GM19193 (cell line): ENCODE measurements around the gene PRLR.

Source experiments
- POLR2A ChIP-seq: IDR thresholded peaks from 4 replicates; pipeline ENCODE4 v1.6.1; 2011; ENCODE audit not compliant: insufficient read depth, insufficient read length; ENCODE audit errors: extremely low read depth

The PRLR gene

DNA sequence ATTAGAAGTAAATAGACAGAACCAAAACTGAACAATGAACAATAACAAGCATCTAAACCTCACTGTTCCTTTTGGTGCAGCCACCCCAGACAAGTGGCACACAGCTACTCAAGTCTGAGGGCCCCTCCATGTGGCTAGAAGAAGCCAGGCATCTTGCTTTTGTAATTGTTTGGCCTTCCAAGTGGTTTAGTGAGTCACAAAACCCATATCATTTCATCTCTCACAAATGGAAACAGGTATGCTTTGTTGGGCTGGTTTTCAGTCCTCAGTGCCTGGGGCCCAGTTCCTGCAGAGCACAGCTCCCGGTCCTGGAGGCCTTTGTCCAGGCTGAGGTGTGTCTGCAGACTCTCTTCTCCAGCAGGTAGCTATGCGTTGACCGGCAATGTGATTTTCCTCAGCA, 16.7 kb downstream of the PRLR start:
- TF ChIP-seq POLR2A = no peak

DNA sequence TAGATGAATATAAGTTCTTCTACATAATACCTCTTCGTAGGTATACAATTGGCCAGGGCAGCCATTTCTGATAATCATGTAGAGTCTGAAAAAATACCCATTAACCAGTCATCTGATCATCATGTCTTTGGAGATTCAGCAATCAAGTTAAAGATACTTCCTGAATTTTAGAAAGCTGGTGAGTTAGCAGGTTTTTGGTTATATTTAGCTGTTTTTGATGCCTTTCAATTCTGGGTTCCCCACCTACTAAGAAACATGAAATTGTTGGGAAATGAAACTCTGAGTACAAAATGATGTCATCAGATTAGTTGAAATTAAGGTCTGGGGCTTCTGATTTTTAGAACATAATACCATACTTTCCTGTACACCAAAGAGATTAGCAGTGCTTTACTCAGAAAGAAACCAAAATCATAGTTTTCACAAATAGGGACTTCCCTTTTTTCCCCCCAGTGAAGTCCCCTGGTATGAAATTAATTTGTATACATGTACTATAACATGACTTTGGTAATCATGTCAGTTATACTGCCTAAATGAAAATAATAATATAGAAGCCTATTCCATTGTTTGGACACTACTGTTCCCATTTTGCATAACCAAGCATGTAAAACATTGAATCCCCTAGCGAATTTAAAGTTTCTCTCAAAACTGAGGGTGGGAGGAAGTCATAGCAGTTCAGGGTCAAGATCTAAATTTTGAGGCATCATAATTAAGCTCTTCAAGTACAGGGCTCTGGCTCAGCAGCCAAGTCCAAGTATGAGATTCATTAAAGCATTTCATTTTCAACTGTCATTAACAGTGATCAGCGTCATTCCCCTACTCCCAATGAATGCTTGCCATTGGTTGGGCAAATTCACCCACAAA, 17.9 kb downstream of the PRLR start:
- no peak for TF ChIP-seq POLR2A

- no peak for TF ChIP-seq POLR2A
Measured at GRCh38 chr5:35209862-35210261, 20.4 kb downstream of the PRLR start.

- TF ChIP-seq POLR2A = no peak
Measured at GRCh38 chr5:35205606-35206005, 24.7 kb downstream of the PRLR start.

DNA sequence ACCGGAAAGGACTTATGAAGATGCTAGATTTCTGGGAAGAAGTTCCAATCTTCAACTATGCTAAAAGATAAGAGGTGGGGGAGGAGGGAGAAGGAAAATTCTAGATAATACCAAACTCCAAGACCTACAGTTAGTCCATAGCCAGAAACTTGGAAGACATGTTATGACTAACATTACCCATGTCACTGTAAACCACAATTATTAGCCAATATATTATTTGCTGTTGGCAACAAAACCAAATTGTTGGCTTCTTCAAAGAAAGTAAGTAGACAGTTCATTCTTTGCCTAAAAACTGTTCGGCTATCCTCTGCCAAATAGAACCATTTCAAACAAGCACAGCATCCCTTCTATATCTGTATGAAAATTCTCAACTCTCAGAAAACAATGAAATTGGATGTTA, 25.1 kb downstream of the PRLR start:
- TF ChIP-seq POLR2A = no peak

- no peak for TF ChIP-seq POLR2A
Measured at GRCh38 chr5:35203403-35203802, 26.9 kb downstream of the PRLR start.

DNA sequence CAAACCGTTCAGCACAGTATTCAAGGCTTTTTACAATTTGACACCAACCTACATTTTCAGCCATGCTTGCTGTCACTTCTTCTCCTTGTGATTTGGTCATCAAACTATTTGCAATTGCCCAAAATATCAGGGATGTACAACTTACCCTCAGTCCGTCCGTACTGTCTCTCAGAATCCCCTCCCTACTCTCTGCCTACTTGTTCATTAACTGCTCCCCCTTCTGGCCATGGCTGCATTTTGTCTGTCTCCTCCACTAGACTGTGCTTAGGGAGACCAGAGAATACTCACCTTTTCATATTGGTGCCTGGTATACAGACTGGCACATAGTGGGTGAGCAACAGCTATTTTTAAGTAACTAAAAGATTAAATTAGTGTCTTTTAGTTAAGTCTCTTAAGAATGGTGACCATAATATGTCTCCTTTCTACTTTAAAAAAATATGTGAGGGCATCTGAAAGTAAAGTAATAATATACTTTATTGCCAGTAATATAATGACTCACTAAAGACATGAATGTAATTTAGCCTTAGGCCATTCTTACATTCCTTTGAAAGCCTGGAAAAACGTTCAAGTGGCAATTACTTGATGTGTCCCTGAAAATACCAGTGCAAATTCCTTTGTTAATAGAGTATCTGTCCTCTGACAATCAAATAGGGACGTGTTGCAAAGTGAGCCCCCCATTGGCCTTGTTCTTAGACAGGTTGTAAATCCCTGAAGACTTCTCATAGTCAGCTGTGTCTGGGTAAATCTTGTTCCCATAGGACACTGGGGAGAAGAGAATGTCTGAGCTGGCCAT, 27.8 kb downstream of the PRLR start:
- TF ChIP-seq POLR2A = no peak

DNA sequence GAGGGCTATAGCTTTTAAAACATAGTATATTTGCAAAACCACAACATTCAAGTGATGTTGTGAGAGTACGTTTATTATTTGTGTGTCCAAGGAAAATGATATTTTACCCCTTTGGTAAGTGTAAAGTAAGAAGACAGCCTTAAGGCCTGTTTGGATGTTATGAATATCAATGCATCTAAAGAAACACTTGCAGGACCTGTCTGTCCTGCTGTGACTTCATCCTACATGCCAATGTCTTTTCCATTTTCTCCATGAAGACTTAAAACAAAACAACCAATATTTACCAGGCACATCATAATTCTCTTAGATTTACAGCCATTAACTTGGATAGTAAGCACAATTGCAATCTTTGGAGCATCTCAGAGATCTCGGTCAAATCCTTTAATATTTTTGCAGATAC, 29.0 kb downstream of the PRLR start:
- TF ChIP-seq POLR2A = no peak

DNA sequence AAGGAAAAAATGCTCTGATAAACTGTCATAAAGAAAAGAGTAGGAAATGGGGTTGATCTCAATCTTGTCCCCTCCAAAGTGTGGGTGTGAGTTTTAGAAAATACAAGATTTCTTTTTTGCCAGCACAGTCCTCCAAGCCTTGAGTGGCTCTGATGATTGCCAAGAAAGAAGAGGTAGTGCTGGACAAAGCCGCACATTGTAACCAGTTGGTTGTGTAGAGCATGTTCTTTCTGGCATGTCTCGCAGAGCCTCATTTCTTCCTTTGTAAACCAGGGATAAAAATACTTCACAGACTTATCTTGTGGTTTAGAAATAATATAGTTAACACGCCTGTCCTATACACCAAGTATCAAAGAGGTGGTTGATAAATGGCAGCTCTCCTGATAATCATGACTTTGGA, 30.4 kb downstream of the PRLR start:
- no peak for TF ChIP-seq POLR2A

DNA sequence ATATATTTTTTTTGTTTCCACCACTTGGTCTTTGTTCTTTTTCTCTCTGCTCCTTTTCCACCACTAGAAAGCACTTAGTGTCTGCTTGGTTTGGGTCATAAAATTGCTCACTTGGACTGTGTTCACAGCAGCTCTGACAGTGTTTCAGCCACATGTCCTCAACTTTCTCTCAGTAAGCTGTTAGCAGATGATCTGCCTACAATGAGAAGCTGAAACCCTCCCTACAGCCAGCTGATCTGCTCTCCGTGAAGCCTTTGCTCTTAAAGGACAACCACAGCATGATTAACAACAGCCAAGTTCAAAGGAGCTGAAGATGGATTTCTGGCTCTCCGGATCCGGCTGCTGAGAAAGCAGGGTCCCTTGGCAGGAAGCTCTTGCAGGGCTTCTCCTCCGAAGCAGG, 31.6 kb downstream of the PRLR start:
- TF ChIP-seq POLR2A = no peak

- no peak for TF ChIP-seq POLR2A
Measured at GRCh38 chr5:35198075-35198474, 32.2 kb downstream of the PRLR start.

DNA sequence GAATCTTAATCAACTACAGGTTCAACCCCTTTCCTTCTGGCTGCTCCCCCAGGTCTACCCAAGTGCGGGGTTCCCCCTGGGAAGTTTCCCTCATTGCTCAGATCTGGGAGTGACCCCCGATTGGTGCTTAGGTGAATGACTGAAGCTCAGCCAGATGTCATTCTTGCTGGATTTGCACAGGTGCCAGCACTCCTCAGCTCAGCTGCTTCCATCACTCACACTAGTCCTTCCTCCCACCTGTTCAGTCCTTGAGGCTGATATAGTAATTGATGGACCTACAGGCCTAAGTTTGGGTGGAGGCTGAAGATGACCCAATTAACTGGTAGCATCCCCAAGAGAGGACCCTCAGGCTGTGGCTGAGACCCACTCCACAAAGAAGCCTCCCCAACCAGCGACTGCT, 32.9 kb downstream of the PRLR start:
- no peak for TF ChIP-seq POLR2A

GRCh38 chr5:35195472-35195852, 34.8 kb downstream of the PRLR start:
- TF ChIP-seq POLR2A = no peak

DNA sequence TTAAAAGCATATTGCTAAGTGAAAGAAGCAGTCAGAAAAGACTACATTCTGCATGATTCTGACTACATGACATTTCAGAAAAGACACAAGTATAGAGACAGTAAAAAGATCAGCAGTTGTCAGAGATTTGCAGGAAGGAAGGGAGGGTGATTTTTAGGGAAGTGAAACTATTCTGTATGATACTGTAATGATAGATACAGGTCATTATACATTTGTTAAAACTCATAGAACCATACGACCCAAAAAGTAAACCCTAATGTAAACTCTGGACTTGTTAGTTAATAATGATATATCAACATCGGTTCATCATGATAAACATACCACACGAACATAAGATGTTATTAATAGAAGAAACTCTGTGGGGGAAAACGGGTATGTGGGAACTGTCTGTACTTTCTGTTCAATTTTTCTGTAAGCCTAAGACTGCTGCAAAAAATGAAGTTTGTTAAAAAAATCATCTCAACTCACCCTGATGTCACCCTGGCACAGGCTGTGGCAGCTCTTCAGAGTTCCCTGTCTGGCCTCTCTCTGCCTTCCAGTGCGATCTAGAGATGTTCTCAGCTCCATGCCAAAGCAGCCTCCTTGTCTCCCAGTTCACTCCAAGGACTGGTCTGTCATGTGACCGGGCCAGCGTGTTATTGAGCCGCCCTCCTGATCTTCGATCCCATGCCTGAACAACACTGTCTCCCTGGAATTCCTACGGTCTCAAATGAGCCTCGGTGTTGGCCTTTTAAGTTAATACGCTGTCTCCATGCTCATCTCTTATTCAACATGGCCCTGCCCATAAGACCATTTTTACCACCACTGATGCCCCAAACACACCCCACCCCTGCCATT, 35.4 kb downstream of the PRLR start:
- no peak for TF ChIP-seq POLR2A

DNA sequence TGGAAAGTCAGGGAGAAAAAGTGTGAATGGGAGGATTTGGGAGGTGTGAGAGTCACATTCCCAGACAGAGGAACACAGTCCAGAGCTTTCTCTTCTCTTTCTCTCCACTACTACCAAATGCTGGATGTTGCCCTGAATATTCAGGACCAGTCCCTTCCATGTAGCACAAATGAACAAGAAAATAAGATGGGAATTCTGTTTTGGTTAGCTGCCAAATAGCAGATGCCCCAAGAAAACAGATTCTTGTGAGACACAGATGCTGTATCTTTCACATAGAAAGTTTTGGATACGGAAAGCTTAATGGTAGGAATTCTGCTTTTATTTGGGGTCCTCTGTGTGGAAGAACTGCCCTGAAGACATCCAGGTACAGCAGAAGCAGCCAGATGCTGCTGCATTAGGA, 37.8 kb downstream of the PRLR start:
- no peak for TF ChIP-seq POLR2A
